K562 (cell line): Measurements from ENCODE around the gene HELLS. TPM values are rescaled to one million over a fixed set of nuclear protein-coding genes. Genes with fewer than 3 reads are reported as not detected.

Experiments used
- BCOR ChIP-seq: fragments of 450-650 bp; IDR thresholded peaks from 2 replicates; pipeline ENCODE4 v1.6.1; 2016
- CREM ChIP-seq: IDR thresholded peaks from 2 replicates; pipeline ENCODE4 v1.6.1; 2014; ENCODE audit warnings: antibody characterized with exemption, low read depth
- CXXC5 ChIP-seq: fragments of 250-450 bp; sonication (Bioruptor Pico); IDR thresholded peaks from 2 replicates; pipeline ENCODE4 v1.8.0; 2022; ENCODE audit warnings: inconsistent platforms, mild to moderate bottlenecking, moderate library complexity
- MTF1 ChIP-seq: fragments of 250-450 bp; sonication (Bioruptor Pico); IDR thresholded peaks from 2 replicates; pipeline ENCODE4 v1.9.0; 2021; ENCODE audit warnings: moderate library complexity, mild to moderate bottlenecking, inconsistent platforms, borderline replicate concordance
- PHF20 ChIP-seq: fragments of 450-650 bp; IDR thresholded peaks from 2 replicates; pipeline ENCODE4 v1.6.1; 2018; ENCODE audit not compliant: partially characterized antibody
- RAD51 ChIP-seq: fragments of 450-650 bp; IDR thresholded peaks from 2 replicates; pipeline ENCODE4 v1.7.1; 2016; ENCODE audit warnings: low read depth, mild to moderate bottlenecking, borderline replicate concordance
- SAP30 ChIP-seq: fragments of 200-600 bp; sonication (generic); IDR thresholded peaks from 2 replicates; pipeline ENCODE4 v1.6.1; 2012; ENCODE audit warnings: borderline replicate concordance, low read depth, mild to moderate bottlenecking, moderate library complexity, low read length, control low read depth, inconsistent platforms; ENCODE audit not compliant: insufficient read depth, poor library complexity, severe bottlenecking
- SNRNP70 ChIP-seq: fragments of 200-400 bp; formaldehyde crosslinking; optimal IDR thresholded peaks from 2 replicates; pipeline ENCODE3; 2017; ENCODE audit warnings: low read depth, low read length
- YY1 ChIP-seq, 3 experiments: IDR thresholded peaks; 2 replicates each; pipeline ENCODE4 v1.6.1; 2011; ENCODE audit warnings: low read length in 2 of 3, mild to moderate bottlenecking in 2 of 3, moderate library complexity in 2 of 3, borderline replicate concordance in 1 of 3, control low read depth in 1 of 3, low read depth in 1 of 3; ENCODE audit not compliant: insufficient read depth in 3 of 3, insufficient replicate concordance in 2 of 3, control insufficient read depth in 1 of 3, insufficient read length in 1 of 3; ENCODE audit errors: extremely low read depth in 1 of 3
- ZKSCAN1 ChIP-seq: fragments of 150-350 bp; IDR thresholded peaks from 2 replicates; pipeline ENCODE4 v1.6.1; 2016; ENCODE audit warnings: low read depth, low read length
- ZNF217 ChIP-seq: sonication (generic); formaldehyde crosslinking; IDR thresholded peaks from 2 replicates; pipeline ENCODE4 v1.8.0; 2022; ENCODE audit warnings: mild to moderate bottlenecking, missing genetic modification reagents
- ZNF274 ChIP-seq: IDR thresholded peaks from 2 replicates; pipeline ENCODE4 v1.6.1; 2011; ENCODE audit warnings: low read depth, mild to moderate bottlenecking, low read length, moderate library complexity, borderline replicate concordance
- ZNF316 ChIP-seq: fragments of 450-650 bp; IDR thresholded peaks from 2 replicates; pipeline ENCODE4 v1.6.1; 2016
- ZNF766 ChIP-seq: fragments of 200-800 bp; sonication (Bioruptor generic); conservative IDR thresholded peaks from 2 replicates; pipeline ENCODE4 v1.6.1; 2016; ENCODE audit warnings: missing genetic modification characterization, missing compliant biosample characterization
- polyA plus RNA-seq, 8 experiments: library from polyadenylated mRNA; depleted of rRNA in 4 of 8; stranded (reverse) in 5 of 8; unstranded in 3 of 8; fragments of >200 nt; fragmentation: Nextera tagmentation in 2 of 8; fragmentation: Illumina TruSeq in 1 of 8; extraction: Ambion mirVana in 2 of 8; extraction: Trizol in 1 of 8; gene quantifications; 2 replicates each; pipeline versions ENCODE4 v1.2.1 to v1.2.3, GENCODE V29; 2011 to 2014; ENCODE audit warnings: inconsistent platforms in 1 of 8, missing spikeins in 1 of 8
- total RNA-seq, 7 experiments: library from RNA; depleted of rRNA in 6 of 7; stranded (reverse); fragments of >200 nt in 6 of 7; fragmentation: Illumina TruSeq in 2 of 7; extraction: Trizol in 2 of 7; gene quantifications; 2 replicates each; pipeline versions ENCODE4 v1.2.1 to v1.2.3, GENCODE V29; 2011 to 2021; ENCODE audit warnings: low replicate concordance in 1 of 7
- TF ChIP-seq, protein P1 (sequence below): sonication (generic); formaldehyde crosslinking; IDR thresholded peaks from 2 replicates; pipeline ENCODE4 v1.8.0; 2022; ENCODE audit warnings: mild to moderate bottlenecking, missing genetic modification reagents, borderline replicate concordance
- TF ChIP-seq, protein P2 (sequence below): fragments of 250-450 bp; sonication (Bioruptor Pico); IDR thresholded peaks from 2 replicates; pipeline ENCODE4 v1.4.0; 2020; ENCODE audit warnings: mild to moderate bottlenecking, moderate library complexity, borderline replicate concordance
- TF ChIP-seq, protein P3 (sequence below): fragments of 250-450 bp; sonication (Bioruptor Pico); IDR thresholded peaks from 2 replicates; pipeline ENCODE4 v1.8.0; 2021; ENCODE audit warnings: moderate library complexity, mild to moderate bottlenecking, inconsistent platforms
- TF ChIP-seq, protein P4 (sequence below), 3 experiments: fragments of 200-800 bp in 1 of 3; fragments of 250-450 bp in 1 of 3; fragments of 450-650 bp in 1 of 3; sonication (Bioruptor Pico) in 1 of 3; sonication (Bioruptor generic) in 1 of 3; formaldehyde crosslinking in 1 of 3; IDR thresholded peaks; 2 replicates each; pipeline versions ENCODE4 v1.6.1 to v1.8.0; 2016 to 2022; ENCODE audit warnings: mild to moderate bottlenecking in 2 of 3, missing genetic modification characterization in 2 of 3, missing compliant biosample characterization in 1 of 3, moderate library complexity in 1 of 3

Gene HELLS
- total and polyA plus RNA-seq, 9 of the 15 experiments (the other 6 are each of a cell fraction or from before 2014, with no cell fraction given) = 8.8 to 52.1 (median 24.7) TPM

DNA sequence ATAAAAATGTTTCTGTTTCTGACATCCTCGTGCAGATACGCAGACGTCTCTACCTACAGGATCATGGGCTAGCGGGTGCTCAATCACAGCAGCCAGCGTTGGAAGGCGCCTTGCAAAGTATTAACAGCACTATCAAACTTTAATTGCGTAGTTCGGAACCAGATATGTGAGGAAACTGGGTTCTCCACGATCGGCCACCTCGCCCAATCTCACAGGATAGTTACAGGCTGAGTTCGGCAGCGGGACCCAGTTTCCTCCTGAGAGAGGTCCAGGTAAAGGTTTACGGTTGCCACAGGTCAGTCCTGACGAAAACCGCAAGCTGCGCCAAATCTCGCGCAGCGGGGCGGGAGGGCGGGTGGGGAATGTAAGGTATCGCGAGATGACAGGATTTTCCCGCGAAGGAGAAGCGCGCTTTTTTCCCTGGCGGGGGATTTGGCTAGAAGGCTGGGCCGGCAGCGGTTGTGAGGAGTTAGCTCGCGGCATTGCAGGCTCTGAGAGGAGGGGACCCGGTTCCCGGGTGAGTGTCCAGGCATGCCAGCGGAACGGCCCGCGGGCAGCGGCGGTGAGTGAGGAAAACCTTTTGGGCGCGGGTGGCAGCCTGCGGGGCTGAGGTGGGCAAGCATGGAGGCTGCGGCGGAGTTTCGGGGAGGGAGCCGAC, at the start of gene HELLS (continued):
- TF ChIP-seq, protein P1, sequence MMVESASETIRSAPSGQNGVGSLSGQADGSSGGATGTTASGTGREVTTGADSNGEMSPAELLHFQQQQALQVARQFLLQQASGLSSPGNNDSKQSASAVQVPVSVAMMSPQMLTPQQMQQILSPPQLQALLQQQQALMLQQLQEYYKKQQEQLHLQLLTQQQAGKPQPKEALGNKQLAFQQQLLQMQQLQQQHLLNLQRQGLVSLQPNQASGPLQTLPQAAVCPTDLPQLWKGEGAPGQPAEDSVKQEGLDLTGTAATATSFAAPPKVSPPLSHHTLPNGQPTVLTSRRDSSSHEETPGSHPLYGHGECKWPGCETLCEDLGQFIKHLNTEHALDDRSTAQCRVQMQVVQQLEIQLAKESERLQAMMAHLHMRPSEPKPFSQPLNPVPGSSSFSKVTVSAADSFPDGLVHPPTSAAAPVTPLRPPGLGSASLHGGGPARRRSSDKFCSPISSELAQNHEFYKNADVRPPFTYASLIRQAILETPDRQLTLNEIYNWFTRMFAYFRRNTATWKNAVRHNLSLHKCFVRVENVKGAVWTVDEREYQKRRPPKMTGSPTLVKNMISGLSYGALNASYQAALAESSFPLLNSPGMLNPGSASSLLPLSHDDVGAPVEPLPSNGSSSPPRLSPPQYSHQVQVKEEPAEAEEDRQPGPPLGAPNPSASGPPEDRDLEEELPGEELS (CRISPR knock-in tag) = no peak
- TF ChIP-seq ZKSCAN1 (no peak), ZNF274 (no peak), CREM (peak; percentile 5; the same call in 1 of the 2 replicates), ZNF217 (CRISPR knock-in tag) (no peak), MTF1 (CRISPR knock-in tag) (no peak), YY1 (IDR thresholded peaks at IDR 0.05; ENCODE audit: borderline replicate concordance in 1 of 3, control insufficient read depth in 1 of 3, extremely low read depth in 1 of 3, insufficient read depth in 3 of 3, insufficient read length in 1 of 3, insufficient replicate concordance in 2 of 3, low read depth in 1 of 3, low read length in 2 of 3) (peak in 2 of 3 experiments; percentile 24 to 27), CXXC5 (peak; percentile 49), PHF20 (peak; percentile 45), ZNF316 (no peak), SAP30 (peak; percentile 57), RAD51 (no peak), ZNF766 (CRISPR knock-in tag) (no peak), SNRNP70 (no peak), BCOR (0 out of 2 replicates have a peak, but pooled peaks have one; percentile 10)
- TF ChIP-seq, protein P2, sequence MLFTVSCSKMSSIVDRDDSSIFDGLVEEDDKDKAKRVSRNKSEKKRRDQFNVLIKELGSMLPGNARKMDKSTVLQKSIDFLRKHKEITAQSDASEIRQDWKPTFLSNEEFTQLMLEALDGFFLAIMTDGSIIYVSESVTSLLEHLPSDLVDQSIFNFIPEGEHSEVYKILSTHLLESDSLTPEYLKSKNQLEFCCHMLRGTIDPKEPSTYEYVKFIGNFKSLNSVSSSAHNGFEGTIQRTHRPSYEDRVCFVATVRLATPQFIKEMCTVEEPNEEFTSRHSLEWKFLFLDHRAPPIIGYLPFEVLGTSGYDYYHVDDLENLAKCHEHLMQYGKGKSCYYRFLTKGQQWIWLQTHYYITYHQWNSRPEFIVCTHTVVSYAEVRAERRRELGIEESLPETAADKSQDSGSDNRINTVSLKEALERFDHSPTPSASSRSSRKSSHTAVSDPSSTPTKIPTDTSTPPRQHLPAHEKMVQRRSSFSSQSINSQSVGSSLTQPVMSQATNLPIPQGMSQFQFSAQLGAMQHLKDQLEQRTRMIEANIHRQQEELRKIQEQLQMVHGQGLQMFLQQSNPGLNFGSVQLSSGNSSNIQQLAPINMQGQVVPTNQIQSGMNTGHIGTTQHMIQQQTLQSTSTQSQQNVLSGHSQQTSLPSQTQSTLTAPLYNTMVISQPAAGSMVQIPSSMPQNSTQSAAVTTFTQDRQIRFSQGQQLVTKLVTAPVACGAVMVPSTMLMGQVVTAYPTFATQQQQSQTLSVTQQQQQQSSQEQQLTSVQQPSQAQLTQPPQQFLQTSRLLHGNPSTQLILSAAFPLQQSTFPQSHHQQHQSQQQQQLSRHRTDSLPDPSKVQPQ (CRISPR knock-in tag) = no peak
- TF ChIP-seq, protein P3, sequence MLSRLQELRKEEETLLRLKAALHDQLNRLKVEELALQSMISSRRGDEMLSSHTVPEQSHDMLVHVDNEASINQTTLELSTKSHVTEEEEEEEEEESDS (CRISPR knock-in tag) = no peak
- TF ChIP-seq, protein P4, sequence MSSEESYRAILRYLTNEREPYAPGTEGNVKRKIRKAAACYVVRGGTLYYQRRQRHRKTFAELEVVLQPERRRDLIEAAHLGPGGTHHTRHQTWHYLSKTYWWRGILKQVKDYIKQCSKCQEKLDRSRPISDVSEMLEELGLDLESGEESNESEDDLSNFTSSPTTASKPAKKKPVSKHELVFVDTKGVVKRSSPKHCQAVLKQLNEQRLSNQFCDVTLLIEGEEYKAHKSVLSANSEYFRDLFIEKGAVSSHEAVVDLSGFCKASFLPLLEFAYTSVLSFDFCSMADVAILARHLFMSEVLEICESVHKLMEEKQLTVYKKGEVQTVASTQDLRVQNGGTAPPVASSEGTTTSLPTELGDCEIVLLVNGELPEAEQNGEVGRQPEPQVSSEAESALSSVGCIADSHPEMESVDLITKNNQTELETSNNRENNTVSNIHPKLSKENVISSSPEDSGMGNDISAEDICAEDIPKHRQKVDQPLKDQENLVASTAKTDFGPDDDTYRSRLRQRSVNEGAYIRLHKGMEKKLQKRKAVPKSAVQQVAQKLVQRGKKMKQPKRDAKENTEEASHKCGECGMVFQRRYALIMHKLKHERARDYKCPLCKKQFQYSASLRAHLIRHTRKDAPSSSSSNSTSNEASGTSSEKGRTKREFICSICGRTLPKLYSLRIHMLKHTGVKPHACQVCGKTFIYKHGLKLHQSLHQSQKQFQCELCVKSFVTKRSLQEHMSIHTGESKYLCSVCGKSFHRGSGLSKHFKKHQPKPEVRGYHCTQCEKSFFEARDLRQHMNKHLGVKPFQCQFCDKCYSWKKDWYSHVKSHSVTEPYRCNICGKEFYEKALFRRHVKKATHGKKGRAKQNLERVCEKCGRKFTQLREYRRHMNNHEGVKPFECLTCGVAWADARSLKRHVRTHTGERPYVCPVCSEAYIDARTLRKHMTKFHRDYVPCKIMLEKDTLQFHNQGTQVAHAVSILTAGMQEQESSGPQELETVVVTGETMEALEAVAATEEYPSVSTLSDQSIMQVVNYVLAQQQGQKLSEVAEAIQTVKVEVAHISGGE (CRISPR knock-in tag; IDR thresholded peaks at IDR 0.05) = no peak
